ENCODE results near the gene SHB. TPM values are rescaled to one million over a fixed set of nuclear protein-coding genes. Genes with fewer than 3 reads are reported as not detected.

The SHB gene
- total and polyA plus RNA-seq, 2 of the 8 experiments (the other 6 are each of a cell fraction or from before 2014, with no cell fraction given): 4.1 to 12.6 TPM

- DNase-seq (ENCODE audit: low read depth in 1 of 2, low spot score in 2 of 2): no peak
- no peak overlapping the region for H2BK12ac ChIP-seq (ENCODE audit: low read depth, low read length)
- H3K27me3 ChIP-seq (replicated peaks in 1 of 4; ENCODE audit: control insufficient read depth in 3 of 4, extremely low read depth in 1 of 4, insufficient read depth in 3 of 4, low read length in 3 of 4): no peaks in the 10 kb centered on the region
- no peak overlapping the region for H2AFZ ChIP-seq (ENCODE audit: low read length)
- H3K9me3 ChIP-seq (ENCODE audit: insufficient read depth in 2 of 2, low read depth in 1 of 2, low read length in 1 of 2): no peaks in the 10 kb centered on the region
- H3K4me3 ChIP-seq (ENCODE audit: extremely low read depth in 1 of 4, insufficient read depth in 2 of 4, low read depth in 3 of 4, low read length in 4 of 4): no peak overlapping the region
- H4K20me1 ChIP-seq (replicated peaks in 1 of 2; ENCODE audit: control insufficient read depth in 1 of 2, insufficient read depth in 2 of 2, low read length in 2 of 2): no peaks in the 10 kb centered on the region
- H2AK5ac ChIP-seq (ENCODE audit: low read depth, low read length): no peak overlapping the region
- CTCF ChIA-PET (ENCODE audit: partially characterized antibody): interaction anchor here (1.0 to 1.9 kb wide), 5 partner anchors 8 to 34 kb away, joined by 3 to 6 read pairs (median 4); no protein-coding TSS in a partner anchor
- H2BK20ac ChIP-seq (ENCODE audit: low read length): no peak overlapping the region
- no peak overlapping the region for H3K4me2 ChIP-seq (ENCODE audit: insufficient read depth in 1 of 2, low read depth in 2 of 2, low read length in 2 of 2)
- POLR2A ChIA-PET (ENCODE audit: partially characterized antibody): no interaction called here
- no peak overlapping the region for H3K4ac ChIP-seq (replicated peaks; ENCODE audit: insufficient read length, low read depth, low read length)
- H3K9ac ChIP-seq (replicated peaks in 1 of 4; ENCODE audit: extremely low read depth in 1 of 4, low read depth in 3 of 4, low read length in 3 of 4): no peak overlapping the region
- H3K14ac ChIP-seq (ENCODE audit: insufficient read length): no peak overlapping the region
- FAIRE-seq: no peak
- H4K91ac ChIP-seq (replicated peaks; ENCODE audit: insufficient read length, low read length): no peak overlapping the region
- no peaks in the 10 kb centered on the region for H3K23me2 ChIP-seq (ENCODE audit: low read depth, low read length)
- no peak overlapping the region for H2BK15ac ChIP-seq (ENCODE audit: low read length)
- H3K79me1 ChIP-seq (ENCODE audit: low read depth, low read length): peaks cover 4% of the 10 kb centered on the region
- H3K27ac ChIP-seq (ENCODE audit: low read depth, low read length): no peak overlapping the region
- H3K36me3 ChIP-seq (ENCODE audit: control insufficient read depth in 2 of 4, insufficient read depth in 4 of 4, low read length in 3 of 4): no peaks in the 10 kb centered on the region
- no peak overlapping the region for H4K8ac ChIP-seq (ENCODE audit: extremely low read depth, insufficient read depth, low read length)
- H3K56ac ChIP-seq (replicated peaks; ENCODE audit: insufficient read length, low read depth, low read length): no peak overlapping the region
- peaks cover 0 to 7% (median 0%) of the 10 kb centered on the region in 4 experiments; a peak in 2 of 7 replicates for H3K4me1 ChIP-seq (replicated peaks in 1 of 4; ENCODE audit: control insufficient read depth in 3 of 4, insufficient read depth in 4 of 4, low read length in 3 of 4)
- H2BK5ac ChIP-seq (ENCODE audit: low read depth, low read length): peak overlapping the region; percentile 62; the same call in 1 of the 2 replicates
- no peak overlapping the region for H3K23ac ChIP-seq (ENCODE audit: insufficient read length)
- no peak overlapping the region for H4K5ac ChIP-seq (ENCODE audit: insufficient read length, low read depth, low read length)
- no peaks in the 10 kb centered on the region for H3K79me2 ChIP-seq (ENCODE audit: control insufficient read depth in 1 of 2, insufficient read depth in 2 of 2, low read length in 2 of 2)
- TF ChIP-seq RNF2 (IDR thresholded peaks at IDR 0.05; ENCODE audit: borderline replicate concordance, low read depth, low read length, missing control alignments, poor library complexity, severe bottlenecking): no peak
- no peak for TF ChIP-seq HDAC2 (IDR thresholded peaks at IDR 0.05; ENCODE audit: borderline replicate concordance in 1 of 2, low read depth in 2 of 2, low read length in 2 of 2)
- TF ChIP-seq CEBPB (IDR thresholded peaks at IDR 0.05; ENCODE audit: low read depth, low read length): no peak
- no peak for TF ChIP-seq CHD1 (IDR thresholded peaks at IDR 0.05; ENCODE audit: low read depth, low read length)
- TF ChIP-seq, protein P1, sequence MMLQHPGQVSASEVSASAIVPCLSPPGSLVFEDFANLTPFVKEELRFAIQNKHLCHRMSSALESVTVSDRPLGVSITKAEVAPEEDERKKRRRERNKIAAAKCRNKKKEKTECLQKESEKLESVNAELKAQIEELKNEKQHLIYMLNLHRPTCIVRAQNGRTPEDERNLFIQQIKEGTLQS (IDR thresholded peaks at IDR 0.05; ENCODE audit: insufficient read depth, low read depth, low read length): no peak
- TF ChIP-seq TEAD4 (IDR thresholded peaks at IDR 0.05; ENCODE audit: low read depth, low read length): no peak
- no peak for TF ChIP-seq KDM4A (IDR thresholded peaks at IDR 0.05; ENCODE audit: low read depth, low read length, severe bottlenecking)
- TF ChIP-seq GTF2F1 (IDR thresholded peaks at IDR 0.05; ENCODE audit: borderline replicate concordance, low read depth, low read length): no peak
- no peak for TF ChIP-seq TAF7 (optimal IDR thresholded peaks at IDR 0.05; ENCODE audit: borderline replicate concordance, low read depth, low read length)
- no peak for TF ChIP-seq EGR1 (IDR thresholded peaks at IDR 0.05; ENCODE audit: borderline replicate concordance, low read depth, low read length)
- no peak for TF ChIP-seq SP2 (IDR thresholded peaks at IDR 0.05; ENCODE audit: low read length)
- 89% methylated on average over 23 of the region's 26 CpGs; no CpG with 5 or more reads in 1 of the 2 experiments for WGBS, 2 experiments (ENCODE audit: extremely low coverage in 1 of 2, insufficient coverage in 1 of 2, insufficient read length in 1 of 2, insufficient replicate concordance in 2 of 2, low coverage in 1 of 2, low lambda C conversion rate in 2 of 2, missing lambda C conversion rate in 1 of 2)
- no peak overlapping the region for H2BK120ac ChIP-seq (replicated peaks; ENCODE audit: low read depth, low read length)
- H3K18ac ChIP-seq (ENCODE audit: extremely low read depth, low read length): no peak overlapping the region
These were observed 84.1 kb downstream of the SHB start for GRCh38 chr9:37984672-37985611.
